Fibroblast of upper back skin (primary cell): ENCODE results near the gene PAPOLG.
"Not testable (repeated sequence)": the region's sequence is repeated elsewhere in the genome, so short reads cannot be mapped to it uniquely, and the experiment has no call there.

Experiments used
- DNase-seq: peaks from one replicate; pipeline ENCODE4 v3.0.0-alpha.2; 2013

The PAPOLG gene

GRCh38 chr2:60823694-60824305 lies 67.7 kb downstream of the PAPOLG start:
- no peak for DNase-seq

- DNase-seq, result no peak
Observed at GRCh38 chr2:60825666-60826065, 69.6 kb downstream of the PAPOLG start.

DNA sequence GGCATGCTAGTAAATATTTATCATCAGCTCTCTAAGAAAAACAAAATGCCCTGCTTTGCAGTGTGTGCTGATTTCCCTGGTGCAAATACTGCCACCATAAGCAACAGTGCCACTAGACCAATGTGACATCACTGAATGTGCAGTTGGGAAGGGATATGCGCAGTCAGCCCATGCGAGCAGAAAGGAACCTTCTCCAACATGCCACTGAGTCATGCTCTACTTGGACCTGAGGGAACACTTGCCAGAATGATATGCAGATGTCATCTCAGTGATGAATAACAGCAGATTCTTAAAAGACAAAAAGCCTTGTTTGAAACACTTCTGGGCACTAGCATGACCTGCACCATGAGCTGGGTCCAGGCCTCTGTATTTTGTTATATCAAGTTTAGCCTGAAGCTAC lies 70.0 kb downstream of the PAPOLG start:
- DNase-seq, result no peak

DNA sequence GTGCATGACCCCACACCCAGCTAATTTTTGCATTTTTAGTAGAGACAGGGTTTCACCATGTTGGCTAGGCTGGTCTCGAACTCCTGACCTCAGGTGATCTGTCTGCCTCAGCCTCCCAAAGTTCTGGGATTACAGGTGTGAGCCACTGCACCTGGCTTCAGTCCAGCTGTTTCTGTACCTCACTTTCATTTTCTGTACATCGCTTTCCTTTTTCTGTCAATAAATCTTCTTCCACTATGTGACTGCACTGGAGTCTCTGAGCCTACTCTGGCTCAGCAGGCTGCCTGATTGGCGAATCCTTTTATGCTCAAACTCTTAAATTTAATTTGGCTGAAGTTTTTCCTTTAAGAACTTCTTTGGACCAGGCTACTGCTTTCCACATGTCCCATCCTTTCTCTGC lies 70.8 kb downstream of the PAPOLG start:
- DNase-seq, result not testable (repeated sequence)

- DNase-seq, result no peak
Observed at GRCh38 chr2:60827369-60827768, 71.3 kb downstream of the PAPOLG start.

DNA sequence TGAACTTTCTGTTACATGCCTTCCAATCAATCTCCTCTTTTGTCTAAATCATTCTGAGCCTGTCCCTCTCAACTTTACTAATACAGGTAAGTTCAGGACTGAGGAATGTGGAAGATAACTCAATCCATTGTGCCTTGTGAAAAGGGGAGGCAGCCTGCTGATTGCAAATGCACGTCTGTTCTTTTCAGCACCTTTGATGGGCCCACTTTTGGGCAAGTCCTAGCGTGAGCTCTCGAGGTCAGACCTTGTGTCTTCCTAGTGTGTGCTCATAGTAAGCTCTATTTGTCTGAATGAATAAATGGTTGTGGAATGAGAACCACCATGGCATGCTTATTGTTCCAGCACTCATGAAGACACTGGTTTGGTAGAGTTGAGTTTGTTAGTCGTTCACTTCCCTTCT lies 74.9 kb downstream of the PAPOLG start:
- DNase-seq, result no peak

- DNase-seq, result no peak
Observed at GRCh38 chr2:60831921-60832320, 75.9 kb downstream of the PAPOLG start.

DNA sequence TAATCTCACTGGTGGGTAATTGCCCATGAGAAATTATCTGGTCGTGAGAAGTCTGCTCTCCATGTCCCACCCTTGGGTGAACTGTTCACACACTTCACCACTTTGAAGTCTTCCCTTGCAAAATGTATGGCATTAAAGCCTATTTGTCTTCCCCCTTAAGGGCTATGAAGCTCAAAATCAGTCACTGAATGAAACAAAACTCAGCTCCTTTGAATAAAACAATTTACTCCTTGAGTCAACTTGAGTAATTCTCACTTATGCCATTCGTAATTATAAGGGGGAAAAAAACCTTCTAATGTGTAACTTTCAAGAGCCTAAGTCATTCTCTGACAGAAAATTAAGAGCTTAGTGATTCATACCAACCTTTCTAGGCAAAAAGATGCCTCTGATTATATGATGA lies 76.6 kb downstream of the PAPOLG start:
- no peak for DNase-seq

GRCh38 chr2:60834270-60834717 lies 78.2 kb downstream of the PAPOLG start:
- no peak for DNase-seq

- no peak for DNase-seq
Observed at GRCh38 chr2:60836491-60836890, 80.4 kb downstream of the PAPOLG start.

DNA sequence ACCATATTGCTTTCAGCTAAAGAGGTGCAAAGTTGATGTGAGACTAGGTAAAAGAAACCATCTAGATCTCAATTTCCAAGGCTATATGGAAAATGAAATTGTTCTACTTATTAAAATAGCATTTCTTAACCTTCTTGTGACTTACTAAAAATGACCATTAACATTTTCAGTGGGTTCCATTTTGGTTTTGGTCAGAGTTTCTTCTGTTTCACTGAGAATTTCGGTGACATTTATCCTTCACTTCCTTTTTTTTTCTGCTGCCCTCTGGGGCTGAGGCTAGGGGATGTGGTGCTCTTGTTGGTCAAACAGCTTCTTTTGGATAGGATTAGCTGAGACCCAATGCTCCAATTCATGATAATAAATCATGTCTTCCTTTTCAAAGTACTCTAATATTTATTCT lies 81.1 kb downstream of the PAPOLG start:
- no peak for DNase-seq

GRCh38 chr2:60838481-60838880 lies 82.4 kb downstream of the PAPOLG start:
- DNase-seq, result no peak

- DNase-seq, result no peak
Observed at GRCh38 chr2:60839126-60839813, 83.2 kb downstream of the PAPOLG start.

DNA sequence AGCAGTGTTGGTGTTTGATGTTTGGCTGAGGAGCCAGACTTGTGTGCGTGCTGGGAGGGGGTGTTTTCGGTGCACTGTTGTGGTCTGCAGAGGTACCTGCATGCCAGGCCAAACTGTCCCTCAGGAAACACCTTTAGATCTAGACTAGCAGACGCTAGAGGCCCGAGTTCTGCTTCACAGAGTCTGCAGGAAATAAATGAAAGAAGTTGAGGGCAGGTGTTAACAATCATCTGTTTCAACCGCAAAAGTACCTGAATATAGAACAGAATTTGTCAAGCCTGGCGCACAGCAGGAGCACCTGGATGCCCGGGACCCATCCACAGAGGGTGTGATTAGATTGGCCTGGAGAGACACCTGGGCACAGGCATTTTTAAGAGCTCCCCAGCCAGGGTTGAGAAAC lies 84.8 kb downstream of the PAPOLG start:
- no peak for DNase-seq

- no peak for DNase-seq
Observed at GRCh38 chr2:60843006-60843405, 86.9 kb downstream of the PAPOLG start.

- DNase-seq, result no peak
Observed at GRCh38 chr2:60844105-60844504, 88.0 kb downstream of the PAPOLG start.

DNA sequence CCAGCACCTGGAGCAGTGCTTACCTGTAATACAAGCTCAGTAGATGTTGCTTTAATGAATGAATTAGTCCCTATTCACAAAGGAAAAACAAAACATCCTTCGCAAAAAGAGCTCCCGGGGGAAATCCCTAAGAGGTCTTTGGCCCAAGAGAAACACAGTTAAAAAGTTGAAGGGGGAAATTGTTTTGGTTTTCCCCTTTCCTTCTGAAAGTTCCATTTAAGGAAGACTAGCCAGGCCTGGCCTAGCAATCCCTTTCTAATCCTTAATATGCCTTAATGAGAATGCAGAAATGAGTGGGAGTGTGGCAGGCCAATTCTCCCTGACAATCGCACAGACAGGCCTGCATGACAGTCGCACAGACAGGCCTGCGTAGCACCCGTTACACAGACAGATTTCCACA lies 91.8 kb downstream of the PAPOLG start:
- DNase-seq, result no peak
